ENCODE data around the gene CAVIN2.

CAVIN2 gene

DNA sequence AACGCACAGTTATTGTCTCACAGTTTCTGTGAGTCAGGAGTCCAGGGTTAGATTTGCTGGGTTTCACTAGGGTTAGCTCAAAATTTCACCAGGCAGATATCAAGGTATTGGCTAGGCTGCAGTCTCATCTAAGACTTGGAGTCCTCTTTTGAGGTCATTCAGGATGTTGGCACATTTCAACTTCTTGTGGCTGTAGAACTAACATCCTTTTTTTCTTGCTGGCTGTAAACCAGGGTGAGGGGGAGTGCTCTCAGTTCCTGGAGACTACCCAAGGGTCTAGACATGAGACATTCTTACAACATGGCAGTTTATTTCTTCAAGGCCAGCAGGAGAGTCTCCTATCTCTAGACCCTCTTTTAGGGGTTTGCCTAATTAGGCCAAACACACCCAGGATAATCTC, 12.8 kb upstream of the CAVIN2 start:
- TF ChIP-seq CTCF (conservative IDR thresholded peaks at IDR 0.05; ENCODE audit: control insufficient read depth, insufficient read depth, low read depth, low read length), result no peak
- no peak for DNase-seq (ENCODE audit: low read depth)

GRCh38 chr2:191857886-191858285, 11.0 kb upstream of the CAVIN2 start:
- H3K4me3 ChIP-seq (ENCODE audit: control insufficient read depth, low read depth, low read length), result no peak overlapping the region
- TF ChIP-seq CTCF (conservative IDR thresholded peaks at IDR 0.05; ENCODE audit: control insufficient read depth, insufficient read depth, low read depth, low read length), result no peak
- no peak for DNase-seq (ENCODE audit: low read depth)

More for the DNA sequence above, 12.8 kb upstream of the CAVIN2 start:
- no peak overlapping the region for H3K4me3 ChIP-seq (ENCODE audit: control insufficient read depth, low read depth, low read length)

DNA sequence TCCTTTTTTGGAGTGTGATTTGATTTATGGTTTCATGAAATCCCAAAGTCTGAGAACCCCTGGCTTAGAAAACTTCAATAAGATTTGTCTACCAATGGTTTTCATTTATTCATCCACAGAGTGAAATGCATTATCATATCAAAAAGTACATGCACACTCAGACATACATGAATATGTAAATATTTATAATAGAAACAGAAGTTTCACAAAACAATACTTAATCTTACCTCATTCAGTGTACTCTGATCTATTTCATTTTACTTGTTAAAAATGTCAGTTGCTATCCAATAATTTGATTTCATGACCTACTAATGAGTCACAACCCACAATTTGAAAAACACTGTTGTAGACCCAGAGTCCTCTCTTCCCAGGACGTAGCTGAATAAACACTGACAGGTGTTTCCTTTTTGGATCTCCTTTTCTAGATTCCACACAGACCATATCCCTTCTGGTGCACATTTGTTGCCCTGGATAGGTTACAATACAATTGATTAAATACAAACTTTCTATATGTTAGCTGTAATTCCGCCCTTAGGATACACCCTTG, 10.4 kb upstream of the CAVIN2 start:
- H3K4me3 ChIP-seq (ENCODE audit: control insufficient read depth, low read depth, low read length), result no peak overlapping the region
- TF ChIP-seq CTCF (conservative IDR thresholded peaks at IDR 0.05; ENCODE audit: control insufficient read depth, insufficient read depth, low read depth, low read length), result no peak
- DNase-seq (ENCODE audit: low read depth), result peak; percentile 75

- H3K4me3 ChIP-seq (ENCODE audit: control insufficient read depth, low read depth, low read length), result no peak overlapping the region
- DNase-seq (ENCODE audit: low read depth), result no peak
- no peak for TF ChIP-seq CTCF (conservative IDR thresholded peaks at IDR 0.05; ENCODE audit: control insufficient read depth, insufficient read depth, low read depth, low read length)
Measured at GRCh38 chr2:191856111-191856876, 9.4 kb upstream of the CAVIN2 start.

DNA sequence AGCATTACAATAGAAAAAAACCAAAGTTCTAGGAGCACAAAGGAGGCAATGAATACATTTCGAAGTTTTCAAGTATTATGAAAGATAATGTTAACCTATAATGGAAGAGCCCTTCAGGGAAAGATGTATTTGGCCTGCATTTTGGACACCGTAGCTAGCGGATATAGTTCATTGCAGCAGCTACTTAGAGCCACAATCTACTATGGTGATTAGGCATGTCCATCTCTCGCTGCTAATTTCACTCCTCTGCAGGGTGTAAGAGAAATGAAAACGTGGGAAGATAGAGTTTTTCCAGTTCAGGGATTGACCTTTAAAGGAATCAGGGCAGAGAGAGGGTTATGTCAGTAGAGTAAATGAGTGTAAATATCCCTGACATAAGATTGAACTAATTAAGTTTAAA, 8.5 kb upstream of the CAVIN2 start:
- H3K4me3 ChIP-seq (ENCODE audit: control insufficient read depth, low read depth, low read length), result no peak overlapping the region
- no peak for TF ChIP-seq CTCF (conservative IDR thresholded peaks at IDR 0.05; ENCODE audit: control insufficient read depth, insufficient read depth, low read depth, low read length)
- DNase-seq (ENCODE audit: low read depth), result no peak

DNA sequence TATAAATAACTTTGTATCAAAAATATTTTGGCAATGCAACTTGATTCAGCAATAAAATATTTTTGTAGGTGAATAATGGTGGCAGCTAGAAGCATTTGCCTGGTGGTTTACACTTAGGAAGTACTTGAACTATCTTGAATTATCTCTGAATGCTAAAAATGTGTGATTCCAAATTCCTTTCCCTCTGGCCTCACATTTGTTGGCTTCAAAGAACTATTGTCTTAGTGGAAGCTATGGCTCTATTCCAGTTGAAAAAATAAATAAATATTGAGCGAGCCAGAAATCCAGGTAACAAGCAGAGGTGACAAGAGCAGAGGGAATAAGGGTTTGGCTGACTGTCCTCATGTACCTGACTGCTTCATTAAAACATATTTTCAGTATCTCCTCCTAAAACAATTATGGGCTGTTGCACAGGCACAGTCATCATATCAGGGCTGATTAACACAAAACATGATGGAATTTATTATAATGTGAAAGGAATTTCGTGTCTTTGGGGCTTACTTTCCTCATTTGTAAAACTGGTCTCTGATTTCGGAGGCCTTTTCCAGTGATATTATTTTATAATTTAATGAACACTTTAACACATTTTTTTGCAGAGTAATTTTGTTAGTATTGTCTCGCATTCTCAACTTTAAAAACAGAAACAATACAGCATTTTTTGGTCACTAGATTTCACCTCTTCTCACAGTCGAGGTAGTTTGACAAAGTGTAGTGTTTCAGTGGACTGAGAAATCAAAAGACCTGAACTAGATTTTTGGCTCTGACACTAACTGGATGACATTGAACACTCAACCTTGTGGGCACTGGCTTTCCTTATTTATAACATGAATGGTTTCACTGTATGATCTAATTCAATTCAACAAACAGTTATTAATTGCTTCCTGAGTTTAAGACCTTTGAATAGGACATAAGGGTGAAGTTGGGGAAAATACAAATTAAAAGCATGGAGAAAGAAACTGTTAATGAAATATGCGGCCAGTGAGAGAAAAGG, 7.8 kb upstream of the CAVIN2 start:
- no peak overlapping the region for H3K4me3 ChIP-seq (ENCODE audit: control insufficient read depth, low read depth, low read length)
- no peak for TF ChIP-seq CTCF (conservative IDR thresholded peaks at IDR 0.05; ENCODE audit: control insufficient read depth, insufficient read depth, low read depth, low read length)
- DNase-seq (ENCODE audit: low read depth), result no peak
